Neural crest cell (in vitro differentiated cells): ENCODE results near the gene KCNC1. TPM values are rescaled to one million over a fixed set of nuclear protein-coding genes. Genes with fewer than 3 reads are reported as not detected.

ENCODE experiments used
- DNase-seq: peaks from one replicate; pipeline ENCODE4 v3.0.0; 2021; ENCODE audit warnings: low read depth, mixed read lengths, low spot score
- H3K27ac Mint-ChIP-seq: one replicate; pipeline ENCODE4 v1.8.0; 2021; ENCODE audit warnings: mild to moderate bottlenecking, mixed read lengths; ENCODE audit not compliant: unreplicated experiment
- H3K27me3 Mint-ChIP-seq: 2 replicates; pipeline ENCODE4 v1.8.0; 2021; ENCODE audit warnings: low read depth, mild to moderate bottlenecking, mixed read lengths
- H3K36me3 Mint-ChIP-seq: 2 replicates; pipeline ENCODE4 v1.8.0; 2021; ENCODE audit warnings: low read depth, mild to moderate bottlenecking, mixed read lengths
- H3K4me1 Mint-ChIP-seq: 2 replicates; pipeline ENCODE4 v1.8.0; 2021; ENCODE audit warnings: mixed read lengths
- H3K4me3 Mint-ChIP-seq: one replicate; pipeline ENCODE4 v1.8.0; 2021; ENCODE audit warnings: mild to moderate bottlenecking, mixed read lengths
- H3K9me3 Mint-ChIP-seq: 2 replicates; pipeline ENCODE4 v1.8.0; 2021; ENCODE audit warnings: mixed read lengths
- total RNA-seq: library from RNA; stranded (reverse); gene quantifications from 2 replicates; pipeline ENCODE4 v1.2.1, GENCODE V29; 2021
- TF ChIP-seq, protein P1 (sequence below): fragments of 200-600 bp; sonication (generic); conservative IDR thresholded peaks from 2 replicates; pipeline ENCODE4 v1.5.0; 2021; ENCODE audit warnings: antibody characterized with exemption, mild to moderate bottlenecking

KCNC1 gene
- total RNA-seq, 1 donor from 2014 or later, result 10.2 TPM

DNA sequence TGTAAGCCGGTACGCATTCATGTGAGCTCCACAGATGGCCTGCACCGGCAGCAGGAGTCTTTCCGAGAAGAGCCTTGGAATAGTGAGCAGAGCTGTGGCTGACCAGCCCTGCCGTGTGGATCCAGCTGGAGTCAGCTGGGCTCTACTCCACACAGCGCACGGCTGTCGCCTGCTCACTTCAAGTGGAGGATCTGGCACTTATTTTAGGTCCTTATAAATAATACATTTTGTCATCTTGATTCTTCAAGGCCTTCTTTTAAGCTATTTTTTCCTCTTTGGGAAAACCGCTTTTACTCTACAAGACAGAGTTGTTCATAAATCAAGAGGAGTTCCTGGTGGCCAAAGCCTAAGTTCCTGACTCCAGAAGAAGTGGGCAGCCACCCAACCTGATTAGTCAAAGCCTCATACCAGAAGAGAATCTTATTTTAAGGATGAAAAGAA lies 93.8 kb downstream of the KCNC1 start:
- no peak overlapping the region for H3K4me3 Mint-ChIP-seq
- no peaks in the 10 kb centered on the region for H3K4me1 Mint-ChIP-seq
- H3K9me3 Mint-ChIP-seq, result no peaks in the 10 kb centered on the region
- no peaks in the 10 kb centered on the region for H3K36me3 Mint-ChIP-seq
- no peak overlapping the region for H3K27ac Mint-ChIP-seq
- no peaks in the 10 kb centered on the region for H3K27me3 Mint-ChIP-seq
- TF ChIP-seq, protein P1, sequence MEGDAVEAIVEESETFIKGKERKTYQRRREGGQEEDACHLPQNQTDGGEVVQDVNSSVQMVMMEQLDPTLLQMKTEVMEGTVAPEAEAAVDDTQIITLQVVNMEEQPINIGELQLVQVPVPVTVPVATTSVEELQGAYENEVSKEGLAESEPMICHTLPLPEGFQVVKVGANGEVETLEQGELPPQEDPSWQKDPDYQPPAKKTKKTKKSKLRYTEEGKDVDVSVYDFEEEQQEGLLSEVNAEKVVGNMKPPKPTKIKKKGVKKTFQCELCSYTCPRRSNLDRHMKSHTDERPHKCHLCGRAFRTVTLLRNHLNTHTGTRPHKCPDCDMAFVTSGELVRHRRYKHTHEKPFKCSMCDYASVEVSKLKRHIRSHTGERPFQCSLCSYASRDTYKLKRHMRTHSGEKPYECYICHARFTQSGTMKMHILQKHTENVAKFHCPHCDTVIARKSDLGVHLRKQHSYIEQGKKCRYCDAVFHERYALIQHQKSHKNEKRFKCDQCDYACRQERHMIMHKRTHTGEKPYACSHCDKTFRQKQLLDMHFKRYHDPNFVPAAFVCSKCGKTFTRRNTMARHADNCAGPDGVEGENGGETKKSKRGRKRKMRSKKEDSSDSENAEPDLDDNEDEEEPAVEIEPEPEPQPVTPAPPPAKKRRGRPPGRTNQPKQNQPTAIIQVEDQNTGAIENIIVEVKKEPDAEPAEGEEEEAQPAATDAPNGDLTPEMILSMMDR, result no peak
- DNase-seq, result no peak

DNA sequence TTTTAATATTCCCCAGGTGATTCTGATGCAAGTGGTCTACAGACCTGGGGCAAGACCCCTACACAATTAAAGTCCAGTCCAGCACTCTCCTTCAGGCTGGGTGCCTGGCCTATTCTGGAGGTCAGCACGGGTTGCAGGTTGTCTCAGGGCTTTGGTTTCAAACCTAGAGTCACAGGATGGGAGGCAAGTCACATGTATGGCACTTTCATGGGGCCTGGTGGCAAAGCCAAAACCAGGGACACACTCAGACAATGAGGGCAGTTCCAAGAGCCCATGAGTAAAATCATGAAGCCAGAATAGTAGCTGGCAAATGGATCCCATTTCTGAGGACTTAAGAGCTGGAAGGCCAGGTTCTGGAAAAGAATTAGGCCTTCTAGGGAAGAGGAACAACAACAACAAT lies 96.6 kb downstream of the KCNC1 start:
- Mint-ChIP-seq H3K4me3 (no peak overlapping the region), H3K27me3 (no peaks in the 10 kb centered on the region), H3K36me3 (no peaks in the 10 kb centered on the region), H3K27ac (no peak overlapping the region), H3K4me1 (no peaks in the 10 kb centered on the region), H3K9me3 (no peaks in the 10 kb centered on the region)
- TF ChIP-seq, protein P1, result no peak
- no peak for DNase-seq

DNA sequence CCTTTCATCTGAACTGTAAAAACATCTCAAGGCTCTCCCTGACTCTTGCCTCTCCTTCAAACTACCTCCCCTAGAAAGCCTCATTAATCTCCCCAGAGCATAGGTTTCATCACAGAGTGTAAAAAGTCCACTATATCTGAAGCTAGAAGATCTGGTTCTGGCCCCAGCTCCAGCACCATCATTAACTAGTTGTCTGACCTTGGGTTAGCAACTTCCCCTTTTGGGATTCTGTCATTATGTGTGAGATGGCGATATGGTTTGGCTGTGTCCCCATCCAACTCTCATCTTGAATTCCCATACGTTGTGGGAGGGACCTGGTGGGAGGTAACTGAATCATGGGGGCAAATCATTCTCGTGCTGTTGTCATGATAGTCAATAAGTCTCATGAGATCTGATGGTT lies 97.3 kb downstream of the KCNC1 start:
- H3K4me1 Mint-ChIP-seq, result no peaks in the 10 kb centered on the region
- H3K27ac Mint-ChIP-seq, result no peak overlapping the region
- no peak overlapping the region for H3K4me3 Mint-ChIP-seq
- no peaks in the 10 kb centered on the region for H3K27me3 Mint-ChIP-seq
- H3K36me3 Mint-ChIP-seq, result no peaks in the 10 kb centered on the region
- no peaks in the 10 kb centered on the region for H3K9me3 Mint-ChIP-seq
- TF ChIP-seq, protein P1, result no peak
- no peak for DNase-seq

Other genes with a start within 250 kb of the KCNC1 start
- gene USH1C, start 190.4 kb upstream of the KCNC1 start, total RNA-seq, result not detected in 2 replicates
- gene OTOG, start 187.5 kb upstream of the KCNC1 start, total RNA-seq, result not detected in 2 replicates
- gene MYOD1, start 15.2 kb upstream of the KCNC1 start, total RNA-seq, result not detected in 2 replicates